Measurements from ENCODE around the gene FRG1.
A peak's percentile ranks its signal among the peaks of the same experiment; 100 is the strongest.
"Not testable (repeated sequence)": the region's sequence is repeated elsewhere in the genome, so short reads cannot be mapped to it uniquely, and the experiment has no call there.

Gene FRG1

GRCh38 chr4:189940178-189941004 lies at the start of gene FRG1:
FRG1 (plus strand) TSS chr4:189940872; CDS start chr4:189941010, 138 bp downstream.
- peak; percentile 99 for DNase-seq

GRCh38 chr4:189897667-189898066 lies 43.0 kb upstream of the FRG1 start:
- DNase-seq: no peak

- DNase-seq: not testable (repeated sequence)
Observed at GRCh38 chr4:189899481-189900015, 41.1 kb upstream of the FRG1 start.

GRCh38 chr4:189904420-189905027 lies 36.1 kb upstream of the FRG1 start:
- not testable (repeated sequence) for DNase-seq

GRCh38 chr4:189912170-189912569 lies 28.5 kb upstream of the FRG1 start:
- DNase-seq: no peak

- no peak for DNase-seq
Observed at GRCh38 chr4:189917161-189917891, 23.3 kb upstream of the FRG1 start.

GRCh38 chr4:189921058-189921457 lies 19.6 kb upstream of the FRG1 start:
- no peak for DNase-seq

- not testable (repeated sequence) for DNase-seq
Observed at GRCh38 chr4:189926742-189927141, 13.9 kb upstream of the FRG1 start.

- DNase-seq: no peak
Observed at GRCh38 chr4:189941005-189941450, 356 bp downstream of the FRG1 start.

GRCh38 chr4:189942412-189942811 lies 1.7 kb downstream of the FRG1 start:
- not testable (repeated sequence) for DNase-seq

GRCh38 chr4:189944077-189944476 lies 3.4 kb downstream of the FRG1 start:
- DNase-seq: not testable (repeated sequence)

GRCh38 chr4:189946906-189947305 lies 6.2 kb downstream of the FRG1 start:
- DNase-seq: not testable (repeated sequence)

GRCh38 chr4:189948486-189948885 lies 7.8 kb downstream of the FRG1 start:
- DNase-seq: not testable (repeated sequence)

- not testable (repeated sequence) for DNase-seq
Observed at GRCh38 chr4:189969291-189969690, 28.6 kb downstream of the FRG1 start.

GRCh38 chr4:189973646-189974045 lies 33.0 kb downstream of the FRG1 start:
- no peak for DNase-seq

GRCh38 chr4:189974056-189974455 lies 33.4 kb downstream of the FRG1 start:
- no peak for DNase-seq

- DNase-seq: no peak
Observed at GRCh38 chr4:189979196-189980047, 38.8 kb downstream of the FRG1 start.

- not testable (repeated sequence) for DNase-seq
Observed at GRCh38 chr4:189980292-189980691, 39.6 kb downstream of the FRG1 start.

GRCh38 chr4:189981970-189982369 lies 41.3 kb downstream of the FRG1 start:
- no peak for DNase-seq

GRCh38 chr4:189983916-189984526 lies 43.3 kb downstream of the FRG1 start:
- DNase-seq: not testable (repeated sequence)

GRCh38 chr4:189984661-189985060 lies 44.0 kb downstream of the FRG1 start:
- not testable (repeated sequence) for DNase-seq

Data from activated T-cell treated with anti-CD3 and anti-CD28 coated beads, Interleukin-2, amount 50 U/mL, for 1 hour (primary cell).